ENCODE results near the gene ISM1. TPM values are rescaled to one million over a fixed set of nuclear protein-coding genes. Genes with fewer than 3 reads are reported as not detected.

ISM1 gene
- total and polyA plus RNA-seq, 2 of the 13 experiments (the other 11 are each of a cell fraction or from before 2014, with no cell fraction given), result 0.40 to 1.4 TPM

DNA sequence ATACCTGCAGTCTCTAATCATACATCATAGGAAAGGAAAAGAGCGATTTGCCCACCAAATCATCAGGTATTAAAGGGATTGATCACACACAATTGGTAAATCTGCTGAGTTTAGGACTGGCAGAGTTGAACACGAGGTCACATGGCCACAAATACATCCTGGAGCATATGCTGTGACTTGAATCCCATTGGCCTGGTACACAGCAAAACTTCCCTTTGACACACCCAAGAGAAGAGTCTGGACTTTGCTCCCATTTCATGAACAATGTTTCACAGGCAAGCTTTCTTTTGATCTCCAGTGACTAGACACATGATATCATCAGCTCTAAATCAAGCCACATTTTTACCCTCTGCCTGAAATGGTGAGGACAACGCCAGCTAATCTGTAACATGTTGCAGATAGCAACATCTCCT, 117.9 kb downstream of the ISM1 start (continued):
- TF ChIP-seq, protein P1, sequence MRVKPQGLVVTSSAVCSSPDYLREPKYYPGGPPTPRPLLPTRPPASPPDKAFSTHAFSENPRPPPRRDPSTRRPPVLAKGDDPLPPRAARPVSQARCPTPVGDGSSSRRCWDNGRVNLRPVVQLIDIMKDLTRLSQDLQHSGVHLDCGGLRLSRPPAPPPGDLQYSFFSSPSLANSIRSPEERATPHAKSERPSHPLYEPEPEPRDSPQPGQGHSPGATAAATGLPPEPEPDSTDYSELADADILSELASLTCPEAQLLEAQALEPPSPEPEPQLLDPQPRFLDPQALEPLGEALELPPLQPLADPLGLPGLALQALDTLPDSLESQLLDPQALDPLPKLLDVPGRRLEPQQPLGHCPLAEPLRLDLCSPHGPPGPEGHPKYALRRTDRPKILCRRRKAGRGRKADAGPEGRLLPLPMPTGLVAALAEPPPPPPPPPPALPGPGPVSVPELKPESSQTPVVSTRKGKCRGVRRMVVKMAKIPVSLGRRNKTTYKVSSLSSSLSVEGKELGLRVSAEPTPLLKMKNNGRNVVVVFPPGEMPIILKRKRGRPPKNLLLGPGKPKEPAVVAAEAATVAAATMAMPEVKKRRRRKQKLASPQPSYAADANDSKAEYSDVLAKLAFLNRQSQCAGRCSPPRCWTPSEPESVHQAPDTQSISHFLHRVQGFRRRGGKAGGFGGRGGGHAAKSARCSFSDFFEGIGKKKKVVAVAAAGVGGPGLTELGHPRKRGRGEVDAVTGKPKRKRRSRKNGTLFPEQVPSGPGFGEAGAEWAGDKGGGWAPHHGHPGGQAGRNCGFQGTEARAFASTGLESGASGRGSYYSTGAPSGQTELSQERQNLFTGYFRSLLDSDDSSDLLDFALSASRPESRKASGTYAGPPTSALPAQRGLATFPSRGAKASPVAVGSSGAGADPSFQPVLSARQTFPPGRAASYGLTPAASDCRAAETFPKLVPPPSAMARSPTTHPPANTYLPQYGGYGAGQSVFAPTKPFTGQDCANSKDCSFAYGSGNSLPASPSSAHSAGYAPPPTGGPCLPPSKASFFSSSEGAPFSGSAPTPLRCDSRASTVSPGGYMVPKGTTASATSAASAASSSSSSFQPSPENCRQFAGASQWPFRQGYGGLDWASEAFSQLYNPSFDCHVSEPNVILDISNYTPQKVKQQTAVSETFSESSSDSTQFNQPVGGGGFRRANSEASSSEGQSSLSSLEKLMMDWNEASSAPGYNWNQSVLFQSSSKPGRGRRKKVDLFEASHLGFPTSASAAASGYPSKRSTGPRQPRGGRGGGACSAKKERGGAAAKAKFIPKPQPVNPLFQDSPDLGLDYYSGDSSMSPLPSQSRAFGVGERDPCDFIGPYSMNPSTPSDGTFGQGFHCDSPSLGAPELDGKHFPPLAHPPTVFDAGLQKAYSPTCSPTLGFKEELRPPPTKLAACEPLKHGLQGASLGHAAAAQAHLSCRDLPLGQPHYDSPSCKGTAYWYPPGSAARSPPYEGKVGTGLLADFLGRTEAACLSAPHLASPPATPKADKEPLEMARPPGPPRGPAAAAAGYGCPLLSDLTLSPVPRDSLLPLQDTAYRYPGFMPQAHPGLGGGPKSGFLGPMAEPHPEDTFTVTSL (CRISPR knock-in tag; IDR thresholded peaks at IDR 0.05; ENCODE audit: borderline replicate concordance), result peak; percentile 94; the same call in 1 of the 2 replicates
- TF ChIP-seq, protein P2, sequence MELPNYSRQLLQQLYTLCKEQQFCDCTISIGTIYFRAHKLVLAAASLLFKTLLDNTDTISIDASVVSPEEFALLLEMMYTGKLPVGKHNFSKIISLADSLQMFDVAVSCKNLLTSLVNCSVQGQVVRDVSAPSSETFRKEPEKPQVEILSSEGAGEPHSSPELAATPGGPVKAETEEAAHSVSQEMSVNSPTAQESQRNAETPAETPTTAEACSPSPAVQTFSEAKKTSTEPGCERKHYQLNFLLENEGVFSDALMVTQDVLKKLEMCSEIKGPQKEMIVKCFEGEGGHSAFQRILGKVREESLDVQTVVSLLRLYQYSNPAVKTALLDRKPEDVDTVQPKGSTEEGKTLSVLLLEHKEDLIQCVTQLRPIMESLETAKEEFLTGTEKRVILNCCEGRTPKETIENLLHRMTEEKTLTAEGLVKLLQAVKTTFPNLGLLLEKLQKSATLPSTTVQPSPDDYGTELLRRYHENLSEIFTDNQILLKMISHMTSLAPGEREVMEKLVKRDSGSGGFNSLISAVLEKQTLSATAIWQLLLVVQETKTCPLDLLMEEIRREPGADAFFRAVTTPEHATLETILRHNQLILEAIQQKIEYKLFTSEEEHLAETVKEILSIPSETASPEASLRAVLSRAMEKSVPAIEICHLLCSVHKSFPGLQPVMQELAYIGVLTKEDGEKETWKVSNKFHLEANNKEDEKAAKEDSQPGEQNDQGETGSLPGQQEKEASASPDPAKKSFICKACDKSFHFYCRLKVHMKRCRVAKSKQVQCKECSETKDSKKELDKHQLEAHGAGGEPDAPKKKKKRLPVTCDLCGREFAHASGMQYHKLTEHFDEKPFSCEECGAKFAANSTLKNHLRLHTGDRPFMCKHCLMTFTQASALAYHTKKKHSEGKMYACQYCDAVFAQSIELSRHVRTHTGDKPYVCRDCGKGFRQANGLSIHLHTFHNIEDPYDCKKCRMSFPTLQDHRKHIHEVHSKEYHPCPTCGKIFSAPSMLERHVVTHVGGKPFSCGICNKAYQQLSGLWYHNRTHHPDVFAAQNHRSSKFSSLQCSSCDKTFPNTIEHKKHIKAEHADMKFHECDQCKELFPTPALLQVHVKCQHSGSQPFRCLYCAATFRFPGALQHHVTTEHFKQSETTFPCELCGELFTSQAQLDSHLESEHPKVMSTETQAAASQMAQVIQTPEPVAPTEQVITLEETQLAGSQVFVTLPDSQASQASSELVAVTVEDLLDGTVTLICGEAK (IDR thresholded peaks at IDR 0.05), result no peak
- TF ChIP-seq, protein P2 (CRISPR knock-in tag; IDR thresholded peaks at IDR 0.05), result no peak; the same call in 1 of the 2 replicates
- TF ChIP-seq, protein P3, sequence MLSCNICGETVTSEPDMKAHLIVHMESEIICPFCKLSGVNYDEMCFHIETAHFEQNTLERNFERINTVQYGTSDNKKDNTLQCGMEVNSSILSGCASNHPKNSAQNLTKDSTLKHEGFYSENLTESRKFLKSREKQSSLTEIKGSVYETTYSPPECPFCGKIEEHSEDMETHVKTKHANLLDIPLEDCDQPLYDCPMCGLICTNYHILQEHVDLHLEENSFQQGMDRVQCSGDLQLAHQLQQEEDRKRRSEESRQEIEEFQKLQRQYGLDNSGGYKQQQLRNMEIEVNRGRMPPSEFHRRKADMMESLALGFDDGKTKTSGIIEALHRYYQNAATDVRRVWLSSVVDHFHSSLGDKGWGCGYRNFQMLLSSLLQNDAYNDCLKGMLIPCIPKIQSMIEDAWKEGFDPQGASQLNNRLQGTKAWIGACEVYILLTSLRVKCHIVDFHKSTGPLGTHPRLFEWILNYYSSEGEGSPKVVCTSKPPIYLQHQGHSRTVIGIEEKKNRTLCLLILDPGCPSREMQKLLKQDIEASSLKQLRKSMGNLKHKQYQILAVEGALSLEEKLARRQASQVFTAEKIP (CRISPR knock-in tag; IDR thresholded peaks at IDR 0.05; ENCODE audit: borderline replicate concordance), result no peak
- TF ChIP-seq GPN1 (CRISPR knock-in tag; IDR thresholded peaks at IDR 0.05; ENCODE audit: borderline replicate concordance) (no peak), ZNF530 (CRISPR knock-in tag; IDR thresholded peaks at IDR 0.05; ENCODE audit: low read depth) (no peak), FOSL1 (CRISPR knock-in tag; IDR thresholded peaks at IDR 0.05; ENCODE audit: borderline replicate concordance) (no peak), ELF1 (CRISPR knock-in tag; IDR thresholded peaks at IDR 0.05) (peak; percentile 38; the same call in 1 of the 2 replicates), ZMYM2 (CRISPR knock-in tag; IDR thresholded peaks at IDR 0.05) (peak; percentile 80), TAF15 (IDR thresholded peaks at IDR 0.05; ENCODE audit: low read depth, low read length, poor library complexity, severe bottlenecking) (no peak)
- TF ChIP-seq, protein P4, sequence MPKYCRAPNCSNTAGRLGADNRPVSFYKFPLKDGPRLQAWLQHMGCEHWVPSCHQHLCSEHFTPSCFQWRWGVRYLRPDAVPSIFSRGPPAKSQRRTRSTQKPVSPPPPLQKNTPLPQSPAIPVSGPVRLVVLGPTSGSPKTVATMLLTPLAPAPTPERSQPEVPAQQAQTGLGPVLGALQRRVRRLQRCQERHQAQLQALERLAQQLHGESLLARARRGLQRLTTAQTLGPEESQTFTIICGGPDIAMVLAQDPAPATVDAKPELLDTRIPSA (CRISPR knock-in tag; IDR thresholded peaks at IDR 0.05; ENCODE audit: borderline replicate concordance), result no peak
- TF ChIP-seq, protein P5, sequence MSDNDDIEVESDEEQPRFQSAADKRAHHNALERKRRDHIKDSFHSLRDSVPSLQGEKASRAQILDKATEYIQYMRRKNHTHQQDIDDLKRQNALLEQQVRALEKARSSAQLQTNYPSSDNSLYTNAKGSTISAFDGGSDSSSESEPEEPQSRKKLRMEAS (IDR thresholded peaks at IDR 0.05), result peak; percentile 90

All from HepG2 (cell line).